SK-N-SH (cell line): ENCODE data around the gene LPP.

Experiments used
- CTCF ChIP-seq: fragments of 200-600 bp; sonication (generic); IDR thresholded peaks from 2 replicates; pipeline ENCODE4 v1.6.1; 2017; ENCODE audit warnings: antibody characterized with exemption, mild to moderate bottlenecking, moderate library complexity
- ELF1 ChIP-seq: IDR thresholded peaks from 2 replicates; pipeline ENCODE4 v1.4.0; 2012
- FOXJ3 ChIP-seq: sonication (generic); formaldehyde crosslinking; IDR thresholded peaks from 2 replicates; pipeline ENCODE4 v1.5.1; 2020; ENCODE audit warnings: mild to moderate bottlenecking, missing genetic modification reagents
- GATA2 ChIP-seq: sonication (generic); formaldehyde crosslinking; IDR thresholded peaks from 2 replicates; pipeline ENCODE4 v1.5.0; 2020; ENCODE audit warnings: mild to moderate bottlenecking, missing genetic modification reagents
- MXI1 ChIP-seq: IDR thresholded peaks from 2 replicates; pipeline ENCODE4 v1.6.1; 2012; ENCODE audit warnings: mild to moderate bottlenecking, low read depth, low read length, improper control_type of control experiment
- RCOR1 ChIP-seq: fragments of 150-350 bp; IDR thresholded peaks from 2 replicates; pipeline ENCODE4 v1.6.1; 2017; ENCODE audit warnings: antibody characterized with exemption, low read length
- RFX5 ChIP-seq: IDR thresholded peaks from 2 replicates; pipeline ENCODE4 v1.6.1; 2012; ENCODE audit warnings: mild to moderate bottlenecking, improper control_type of control experiment, low read length
- SIN3A ChIP-seq: IDR thresholded peaks from 2 replicates; pipeline ENCODE4 v1.6.1; 2012; ENCODE audit warnings: low read depth, mild to moderate bottlenecking, low read length, moderate library complexity, borderline replicate concordance

GRCh38 chr3:188261011-188261410 lies 107.1 kb downstream of the LPP start:
- TF ChIP-seq MXI1 (no peak), RFX5 (no peak), GATA2 (CRISPR knock-in tag) (no peak), CTCF (no peak), FOXJ3 (CRISPR knock-in tag) (no peak), ELF1 (no peak), SIN3A (no peak), RCOR1 (no peak)
